ENCODE measurements around the gene BRWD1.
"Not testable (repeated sequence)": the region's sequence is repeated elsewhere in the genome, so short reads cannot be mapped to it uniquely, and the experiment has no call there.

The BRWD1 gene

GRCh38 chr21:39141502-39141901 lies 171.9 kb downstream of the BRWD1 start:
- Mint-ChIP-seq H3K36me3 (ENCODE audit: low read depth) (no peaks in the 10 kb centered on the region), H3K27ac (no peak overlapping the region), H3K27me3 (no peaks in the 10 kb centered on the region), H3K4me1 (no peaks in the 10 kb centered on the region), H3K9me3 (no peaks in the 10 kb centered on the region), H3K4me3 (no peak overlapping the region)
- DNase-seq = no peak
- ATAC-seq = no peak

GRCh38 chr21:39137248-39138178 lies 175.9 kb downstream of the BRWD1 start:
- ATAC-seq (peak; percentile 49), DNase-seq (no peak)
- H3K9me3 Mint-ChIP-seq = no peaks in the 10 kb centered on the region
- H3K4me1 Mint-ChIP-seq = no peaks in the 10 kb centered on the region
- no peak overlapping the region for H3K27ac Mint-ChIP-seq
- H3K4me3 Mint-ChIP-seq = no peak overlapping the region
- no peaks in the 10 kb centered on the region for H3K27me3 Mint-ChIP-seq
- H3K36me3 Mint-ChIP-seq (ENCODE audit: low read depth) = no peaks in the 10 kb centered on the region

GRCh38 chr21:39136711-39137110 lies 176.7 kb downstream of the BRWD1 start:
- H3K27me3 Mint-ChIP-seq = no peaks in the 10 kb centered on the region
- H3K4me3 Mint-ChIP-seq = no peak overlapping the region
- H3K27ac Mint-ChIP-seq = no peak overlapping the region
- DNase-seq (no peak), ATAC-seq (no peak)
- H3K9me3 Mint-ChIP-seq = no peaks in the 10 kb centered on the region
- H3K4me1 Mint-ChIP-seq = no peaks in the 10 kb centered on the region
- no peaks in the 10 kb centered on the region for H3K36me3 Mint-ChIP-seq (ENCODE audit: low read depth)

- not testable (repeated sequence) for H3K4me1 Mint-ChIP-seq; H3K27ac Mint-ChIP-seq; DNase-seq; H3K36me3 Mint-ChIP-seq (ENCODE audit: low read depth); H3K9me3 Mint-ChIP-seq; H3K4me3 Mint-ChIP-seq; ATAC-seq; H3K27me3 Mint-ChIP-seq
Measured at GRCh38 chr21:39136138-39136537, 177.3 kb downstream of the BRWD1 start.

GRCh38 chr21:39134288-39134810 lies 179.1 kb downstream of the BRWD1 start:
- Mint-ChIP-seq H3K27ac (no peak overlapping the region), H3K4me3 (no peak overlapping the region), H3K27me3 (no peaks in the 10 kb centered on the region), H3K4me1 (no peaks in the 10 kb centered on the region), H3K36me3 (ENCODE audit: low read depth) (no peaks in the 10 kb centered on the region), H3K9me3 (no peaks in the 10 kb centered on the region)
- ATAC-seq (no peak), DNase-seq (no peak)

Data from activated naive CD8-positive, alpha-beta T cell treated with anti-CD3 and anti-CD28 coated beads, Interleukin-2, amount 50 U/mL, for 24 hours (primary cell).